Gastrocnemius medialis (tissue), 4 donors: Measurements from ENCODE around the gene UNC119. TPM values are rescaled to one million over a fixed set of nuclear protein-coding genes. Genes with fewer than 3 reads are reported as not detected.

ENCODE experiments used
- total RNA-seq, 4 donors: library from RNA; depleted of rRNA; stranded (reverse); fragments of >200 nt; gene quantifications; one replicate each; pipeline versions ENCODE4 v1.1.0 to v1.2.3, GENCODE V29; 2016

The UNC119 gene
- total RNA-seq, 4 donors from 2014 or later: 3.1 to 10.2 (median 6.3) TPM

Other genes starting within 250 kb of the UNC119 start
- gene TMEM97, start 233.4 kb downstream of the UNC119 start, total RNA-seq: 1 to 10 TPM; 5.1 to 7.2 (median 6.6) TPM
- gene IFT20, start 217.2 kb downstream of the UNC119 start, total RNA-seq: 10 to 100 TPM in 1 of 4 donors, 1 to 10 TPM in 3; 3.7 to 15.9 (median 4.9) TPM
- gene TNFAIP1, start 216.9 kb downstream of the UNC119 start, total RNA-seq: 10 to 100 TPM; 18.8 to 36.5 (median 25.5) TPM
- 100 to 1,000 TPM; 217 to 281 (median 237) TPM for gene POLDIP2, start 195.1 kb downstream of the UNC119 start, total RNA-seq
- not detected for gene SEBOX, start 187.4 kb downstream of the UNC119 start, total RNA-seq
- 10 to 100 TPM in 1 of 4 donors, 1 to 10 TPM in 1, not detected in 2; 3.8 to 11.5 TPM for gene VTN, start 182.3 kb downstream of the UNC119 start, total RNA-seq
- gene SARM1, start 180.9 kb downstream of the UNC119 start, total RNA-seq: 1 to 10 TPM in 3 of 4 donors, under 1 TPM in 1; 0.78 to 1.9 (median 1.7) TPM
- 1 to 10 TPM; 1.9 to 3.5 (median 2.4) TPM for gene SLC46A1, start 146.4 kb downstream of the UNC119 start, total RNA-seq
- under 1 TPM in 1 of 4 donors, not detected in 3; 0.34 TPM for gene SLC13A2, start 79.0 kb downstream of the UNC119 start, total RNA-seq
- not detected for gene FOXN1, start 46.3 kb downstream of the UNC119 start, total RNA-seq
- gene PIGS, start 18.9 kb upstream of the UNC119 start, total RNA-seq: 10 to 100 TPM; 25.0 to 63.0 (median 50.0) TPM
- gene ALDOC, start 24.3 kb upstream of the UNC119 start, total RNA-seq: 1 to 10 TPM in 3 of 4 donors, under 1 TPM in 1; 0.87 to 7.0 (median 3.3) TPM
- gene SPAG5, start 46.4 kb upstream of the UNC119 start, total RNA-seq: 1 to 10 TPM in 2 of 4 donors, under 1 TPM in 2; 0.41 to 1.5 (median 0.96) TPM
- gene RSKR, start 61.6 kb upstream of the UNC119 start, total RNA-seq: 10 to 100 TPM in 1 of 4 donors, 1 to 10 TPM in 3; 1.8 to 10.1 (median 2.8) TPM
- gene BLTP2, start 92.5 kb upstream of the UNC119 start, total RNA-seq: 10 to 100 TPM; 71.6 to 93.4 (median 81.0) TPM
- gene SDF2, start 109.3 kb upstream of the UNC119 start, total RNA-seq: 10 to 100 TPM; 23.6 to 36.4 (median 28.4) TPM
- gene SUPT6H, start 109.6 kb upstream of the UNC119 start, total RNA-seq: 10 to 100 TPM; 48.3 to 81.9 (median 64.8) TPM
- gene PROCA1, start 159.3 kb upstream of the UNC119 start, total RNA-seq: 1 to 10 TPM in 1 of 4 donors, under 1 TPM in 2, not detected in 1; 0.42 to 1.6 (median 0.49) TPM
- gene RAB34, start 165.2 kb upstream of the UNC119 start, total RNA-seq: 10 to 100 TPM; 14.9 to 53.3 (median 32.7) TPM
- 100 to 1,000 TPM; 434 to 647 (median 533) TPM for gene RPL23A, start 167.4 kb upstream of the UNC119 start, total RNA-seq
- gene TLCD1, start 173.6 kb upstream of the UNC119 start, total RNA-seq: under 1 TPM in 3 of 4 donors, not detected in 1; 0.46 to 0.82 (median 0.75) TPM
- gene NEK8, start 176.2 kb upstream of the UNC119 start, total RNA-seq: 1 to 10 TPM; 1.3 to 8.1 (median 1.9) TPM
- gene TRAF4, start 191.4 kb upstream of the UNC119 start, total RNA-seq: 1 to 10 TPM; 2.0 to 6.4 (median 3.8) TPM